GM19035 (cell line): ENCODE measurements around the gene VSTM1.
"Not testable (repeated sequence)": the region's sequence is repeated elsewhere in the genome, so short reads cannot be mapped to it uniquely, and the experiment has no call there.

Experiments
- ATAC-seq: cut with Tn5 transposase; IDR thresholded peaks from one replicate; pipeline ENCODE4 v1.9.1; 2021; ENCODE audit not compliant: unreplicated experiment

The VSTM1 gene, protein sequence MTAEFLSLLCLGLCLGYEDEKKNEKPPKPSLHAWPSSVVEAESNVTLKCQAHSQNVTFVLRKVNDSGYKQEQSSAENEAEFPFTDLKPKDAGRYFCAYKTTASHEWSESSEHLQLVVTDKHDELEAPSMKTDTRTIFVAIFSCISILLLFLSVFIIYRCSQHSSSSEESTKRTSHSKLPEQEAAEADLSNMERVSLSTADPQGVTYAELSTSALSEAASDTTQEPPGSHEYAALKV

DNA sequence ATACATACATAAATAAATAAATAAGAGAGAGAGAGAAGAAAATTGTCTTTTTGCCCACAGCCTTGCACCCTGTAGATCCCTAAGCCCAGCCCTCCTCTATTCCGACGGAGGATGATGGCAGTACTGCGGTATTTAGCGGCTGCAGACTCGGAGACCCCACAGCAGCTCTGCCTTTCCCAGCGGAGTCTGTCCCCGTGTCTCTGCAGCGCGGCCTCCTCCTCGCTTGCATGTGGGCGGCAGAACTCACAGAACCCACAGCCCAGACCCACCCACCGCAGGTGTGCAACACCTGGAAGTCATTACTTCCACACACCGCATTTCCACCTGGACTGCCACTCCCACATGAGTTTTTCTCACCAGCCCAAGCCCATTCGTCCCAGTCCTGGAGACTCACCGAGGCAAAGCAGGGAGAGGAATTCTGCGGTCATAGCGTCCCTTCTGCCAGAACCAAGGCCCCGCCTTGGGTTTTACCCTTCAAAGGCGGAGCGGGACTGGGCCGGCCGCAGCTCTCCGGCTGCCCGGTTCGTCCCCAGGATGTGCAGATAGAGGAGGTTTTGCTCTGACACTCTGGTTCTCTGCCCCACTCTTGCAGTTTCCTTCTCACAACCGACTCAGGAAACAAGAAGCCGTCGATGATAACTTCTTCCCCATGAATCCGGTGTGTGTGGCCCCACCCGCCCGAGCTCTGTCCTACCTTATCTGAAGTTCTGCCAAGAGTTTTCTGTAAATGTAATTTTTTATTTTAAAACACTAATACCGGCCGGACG, at the start of gene VSTM1:
Gene VSTM1, minus strand, starts transcription at position 548 of the 767 bp plus-strand sequence. Its CDS starts 120 bp downstream, at position 428.
- ATAC-seq = no peak

DNA sequence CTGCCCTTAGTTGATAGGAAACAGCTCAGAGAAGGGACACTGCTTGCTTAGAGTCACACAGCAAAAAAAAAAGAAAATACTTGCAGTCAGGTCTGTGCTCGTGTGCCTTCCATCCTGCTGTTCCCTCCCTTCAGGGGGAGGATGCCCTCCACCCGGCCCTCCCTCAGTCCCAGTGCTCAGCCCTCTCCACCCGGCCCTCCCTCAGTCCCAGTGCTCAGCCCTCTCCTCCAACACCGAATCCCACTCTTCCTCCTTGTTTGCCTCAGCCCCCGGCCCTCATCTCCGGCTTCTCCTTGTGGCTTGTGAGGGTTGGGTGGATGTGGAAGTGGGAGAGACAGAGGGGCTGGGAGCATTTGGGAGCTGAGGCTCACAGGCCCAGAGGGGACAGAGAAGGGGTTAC, 46.0 kb upstream of the VSTM1 start:
- ATAC-seq = no peak

DNA sequence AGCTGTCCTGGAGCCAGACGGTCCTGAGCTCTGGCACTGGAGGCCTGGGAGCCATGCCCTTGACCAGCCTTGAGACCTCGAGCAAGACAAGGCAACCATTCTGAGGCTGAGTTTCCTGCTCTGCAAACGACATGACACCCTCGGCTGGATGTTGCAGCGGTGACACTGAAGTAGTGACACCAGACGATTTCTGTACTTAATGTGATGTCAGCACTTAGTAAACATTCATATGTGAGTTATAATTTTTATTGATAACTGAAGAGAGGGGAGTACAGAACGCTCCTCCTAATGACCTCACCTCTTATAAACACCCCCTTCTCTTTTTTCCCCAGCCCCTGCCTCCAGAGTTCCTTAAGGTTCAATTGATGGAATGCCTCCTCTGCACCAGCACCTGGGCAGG, 44.8 kb upstream of the VSTM1 start:
- ATAC-seq = no peak

DNA sequence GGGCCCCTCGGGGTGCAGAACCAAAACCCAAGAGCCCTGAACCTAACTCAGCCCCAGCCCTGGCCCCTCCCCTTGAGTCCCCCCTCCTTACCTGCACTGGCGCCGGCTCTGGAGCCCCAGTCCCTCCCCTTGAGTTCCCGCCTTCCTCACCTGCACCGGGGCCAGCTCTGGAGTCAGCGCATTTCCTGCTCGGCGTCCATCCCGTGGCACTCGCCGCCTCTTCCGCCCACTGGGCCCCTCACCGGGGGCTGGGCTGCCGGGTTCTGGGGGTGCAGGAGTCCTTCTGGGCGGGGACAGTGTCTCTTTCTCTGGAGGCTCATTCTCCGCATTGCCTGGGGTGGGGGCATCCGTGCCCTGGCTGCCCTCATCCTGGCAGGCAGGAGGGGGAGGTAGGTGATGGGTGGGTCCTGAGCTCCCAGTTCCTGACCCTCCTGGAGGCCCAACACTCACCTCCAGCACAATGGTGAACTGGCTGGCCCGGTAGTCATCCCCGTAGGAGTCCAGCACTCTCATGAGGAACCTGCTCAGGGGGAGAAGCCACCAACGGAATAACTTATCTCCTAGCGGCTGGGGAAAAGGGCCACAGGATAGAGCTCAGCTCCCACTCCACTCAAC, 44.3 kb upstream of the VSTM1 start:
- no peak for ATAC-seq

DNA sequence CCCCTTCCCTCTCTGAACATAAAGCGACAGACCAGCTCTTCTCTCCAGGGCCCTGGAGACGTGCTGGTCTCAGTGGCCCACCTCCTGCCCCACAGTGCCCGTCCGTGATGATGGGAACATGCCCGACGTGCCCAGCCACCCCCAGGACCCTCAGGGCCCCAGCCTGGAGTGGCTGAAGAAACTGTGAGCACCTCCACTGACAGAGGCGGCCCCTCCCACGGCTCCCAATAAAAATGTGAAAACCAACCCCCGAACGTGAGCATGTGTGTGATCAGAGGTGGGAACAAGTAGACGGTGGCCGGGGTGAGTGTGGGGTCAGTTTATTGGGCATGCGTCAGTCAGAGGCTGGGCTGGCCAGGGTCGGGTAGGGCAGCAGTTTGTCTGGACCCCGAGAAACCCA, 43.0 kb upstream of the VSTM1 start:
- ATAC-seq = no peak

DNA sequence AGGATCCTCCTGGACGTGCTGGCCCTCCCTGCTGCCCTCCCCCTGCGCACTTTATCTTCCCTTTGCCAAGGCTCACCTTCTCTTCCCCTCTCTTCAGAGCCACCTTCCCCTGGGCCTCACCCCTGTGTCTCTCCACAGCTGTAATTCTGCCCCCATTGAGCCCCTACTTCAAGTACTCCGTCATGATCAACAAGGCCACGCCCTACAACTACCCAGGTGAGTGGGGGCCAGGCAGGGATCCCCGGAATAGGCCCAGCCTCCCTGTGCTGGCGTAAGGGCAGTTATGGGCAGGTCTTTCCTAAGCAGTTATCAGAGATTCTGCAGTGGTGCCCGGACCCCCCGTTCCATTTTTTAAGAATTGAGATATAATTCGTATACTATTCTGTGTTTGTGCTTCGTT, 42.1 kb upstream of the VSTM1 start:
- no peak for ATAC-seq

DNA sequence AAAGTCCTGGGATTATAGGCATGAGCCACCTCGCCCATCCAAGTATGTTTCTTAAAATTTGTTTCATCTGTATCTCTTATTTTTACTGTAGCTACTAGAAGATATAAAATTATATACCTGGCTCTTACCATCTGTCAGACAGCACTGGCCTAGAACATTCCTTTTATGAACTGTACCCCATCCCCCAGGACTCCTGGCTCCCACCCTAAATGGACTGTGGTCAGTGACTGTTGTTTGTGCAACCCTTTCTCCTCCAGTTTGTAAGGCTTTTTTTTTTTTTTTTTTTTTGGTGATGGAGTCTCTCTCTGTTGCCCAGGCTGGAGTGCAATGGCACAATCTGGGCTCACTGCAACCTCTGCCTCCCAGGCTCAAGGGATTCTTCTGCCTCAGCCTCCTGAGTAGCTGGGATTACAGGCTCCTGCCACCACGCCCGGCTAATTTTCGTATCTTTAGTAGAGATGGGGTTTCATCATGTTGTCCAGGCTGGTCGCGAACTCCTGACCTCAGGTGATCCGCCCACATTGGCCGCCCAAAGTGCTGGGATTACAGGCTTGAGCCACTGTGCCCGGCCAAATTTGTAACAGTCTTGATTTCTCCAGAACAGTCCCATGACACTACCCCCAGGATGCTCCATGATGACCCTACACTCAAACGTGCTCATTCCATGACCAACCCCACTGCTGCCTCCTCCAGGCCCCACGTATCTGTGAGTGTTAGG, 41.5 kb upstream of the VSTM1 start:
- ATAC-seq = no peak

DNA sequence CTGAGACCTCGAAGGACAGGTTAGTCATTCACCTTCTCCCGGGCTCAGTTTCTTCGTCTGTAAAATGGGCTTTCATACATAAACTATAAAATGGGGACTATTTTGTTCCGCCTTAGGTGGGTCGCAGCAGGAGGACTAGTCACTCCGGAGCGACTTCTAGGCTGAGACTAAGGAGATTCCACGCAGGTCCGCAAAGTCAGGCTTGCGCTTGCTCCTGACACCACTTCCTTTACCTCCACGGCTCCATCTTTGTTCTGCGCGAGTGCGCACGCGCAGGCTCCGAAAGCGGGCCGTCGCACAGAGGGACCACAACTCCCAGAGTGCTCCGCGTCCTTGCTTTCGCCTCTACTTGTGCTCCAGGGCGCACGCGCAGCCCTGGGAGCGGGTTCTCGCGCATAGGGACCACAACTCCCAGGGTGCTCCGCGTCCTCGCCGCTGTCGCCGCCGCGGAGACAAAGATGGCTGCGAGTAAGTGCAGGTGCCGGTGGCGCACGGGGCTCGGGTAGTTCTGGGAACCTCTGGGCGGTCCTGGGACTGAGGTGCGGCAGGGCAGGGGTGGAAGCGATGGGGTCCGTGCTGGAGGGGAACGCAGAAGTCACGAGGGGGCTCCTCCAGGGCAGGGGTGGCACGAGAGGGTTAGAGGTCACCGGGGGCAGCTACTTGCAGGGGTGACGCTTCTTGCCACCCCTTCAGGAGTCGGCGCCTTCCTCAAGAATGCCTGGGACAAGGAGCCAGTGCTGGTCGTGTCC, 38.9 kb upstream of the VSTM1 start, which contains the start of gene NDUFA3:
Gene NDUFA3, plus strand, starts transcription at position 435 of the 749 bp plus-strand sequence. Its CDS starts 24 bp downstream, at position 459.
- ATAC-seq = peak; percentile 94

DNA sequence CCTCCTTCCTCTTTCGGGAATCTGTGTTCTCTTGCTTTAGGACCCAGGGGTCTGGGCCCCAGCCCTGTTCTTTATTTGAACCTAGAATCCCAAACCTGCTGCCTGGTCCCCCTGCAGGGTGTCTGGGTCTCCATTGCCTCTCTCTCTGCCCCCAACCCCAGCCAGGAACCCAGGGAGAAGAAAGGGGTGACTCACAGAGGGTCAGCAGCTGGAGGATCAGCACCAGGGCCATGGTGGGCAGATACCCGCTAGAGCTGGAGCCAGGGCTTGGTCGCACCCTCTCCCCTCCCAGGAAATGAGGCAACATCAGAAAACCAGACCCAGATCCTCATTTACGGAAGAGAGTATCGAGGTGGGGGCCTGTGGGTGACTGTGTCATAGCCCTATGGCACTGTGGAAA, 36.9 kb upstream of the VSTM1 start, which contains the start of gene OSCAR:
Gene OSCAR, minus strand, starts transcription at position 243 of the 400 bp plus-strand sequence. Its CDS starts 11 bp downstream, at position 232.
- ATAC-seq = no peak

DNA sequence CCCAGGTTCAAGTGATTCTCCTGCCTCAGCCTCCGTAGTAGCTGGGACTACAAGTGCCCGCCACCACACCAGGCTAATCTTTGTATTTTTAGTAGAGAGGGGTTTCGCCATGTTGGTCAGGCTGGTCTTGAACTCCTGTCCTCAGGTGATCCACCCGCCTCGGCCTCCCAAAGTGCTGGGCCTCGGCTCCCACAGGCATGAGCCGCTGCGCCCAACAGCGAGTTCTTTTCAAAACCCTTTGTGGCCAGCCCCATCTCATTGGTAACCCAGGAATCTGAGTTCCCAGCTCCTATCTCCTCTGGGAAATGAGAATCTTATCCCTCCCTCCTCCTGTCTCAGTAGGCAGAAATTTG, 36.2 kb upstream of the VSTM1 start:
- ATAC-seq = not testable (repeated sequence)

DNA sequence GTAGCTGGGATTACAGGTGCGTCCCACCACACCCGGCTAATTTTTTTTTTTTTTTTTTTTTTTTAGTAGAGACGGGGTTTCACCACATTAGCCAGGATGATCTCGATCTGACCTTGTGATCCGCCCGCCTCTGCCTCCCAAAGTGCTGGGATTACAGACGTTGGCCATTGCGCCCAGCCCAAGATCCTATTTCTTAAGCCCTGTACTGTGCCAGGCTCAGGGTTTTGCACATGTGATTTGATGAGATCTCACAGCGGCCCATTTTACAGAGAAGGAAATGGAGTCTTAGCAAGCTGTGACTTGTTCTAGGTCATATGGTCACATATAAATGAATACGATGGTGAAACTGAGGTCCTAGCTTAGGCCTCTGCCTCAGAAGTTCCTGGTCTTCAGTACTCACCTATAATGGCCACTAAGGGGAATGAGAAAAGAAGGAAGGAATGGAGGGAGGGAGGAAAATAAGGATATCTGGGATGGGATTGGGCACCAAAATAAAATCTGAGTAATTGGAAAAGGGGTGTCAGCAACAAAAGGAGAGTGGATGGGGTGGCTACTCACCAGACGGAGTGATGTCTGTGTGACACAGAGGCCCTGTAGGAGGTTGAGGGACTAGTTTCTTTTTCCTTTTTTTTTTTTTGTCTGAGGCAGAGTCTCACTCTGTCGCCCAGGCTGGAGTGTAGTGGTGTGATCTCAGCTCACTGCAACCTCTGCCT, 35.6 kb upstream of the VSTM1 start:
- ATAC-seq = no peak

DNA sequence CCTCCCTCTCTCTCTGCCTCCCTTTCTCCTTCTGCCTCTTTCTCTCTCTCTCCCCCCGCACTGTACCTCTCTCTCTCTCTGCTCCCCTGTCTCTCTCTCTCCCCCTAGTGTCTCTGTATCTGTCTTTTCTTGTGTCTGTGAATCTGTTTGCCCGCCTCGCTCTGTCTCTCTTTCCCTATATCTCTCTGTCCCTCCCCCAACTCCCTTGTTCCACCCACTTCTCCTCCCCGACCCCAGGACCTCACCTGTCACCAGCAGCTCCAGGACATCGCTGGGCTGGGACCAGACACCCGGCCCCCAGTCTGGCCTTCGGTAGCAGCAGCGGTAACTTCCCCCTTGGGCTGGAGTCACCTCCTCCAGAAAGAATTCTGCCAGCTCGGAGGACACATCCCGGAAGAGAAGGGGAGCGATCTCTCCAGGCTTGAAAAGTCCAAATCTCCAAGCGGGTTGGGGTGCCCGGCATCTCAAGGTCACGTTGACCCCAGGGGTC, 33.0 kb upstream of the VSTM1 start:
- ATAC-seq = no peak

DNA sequence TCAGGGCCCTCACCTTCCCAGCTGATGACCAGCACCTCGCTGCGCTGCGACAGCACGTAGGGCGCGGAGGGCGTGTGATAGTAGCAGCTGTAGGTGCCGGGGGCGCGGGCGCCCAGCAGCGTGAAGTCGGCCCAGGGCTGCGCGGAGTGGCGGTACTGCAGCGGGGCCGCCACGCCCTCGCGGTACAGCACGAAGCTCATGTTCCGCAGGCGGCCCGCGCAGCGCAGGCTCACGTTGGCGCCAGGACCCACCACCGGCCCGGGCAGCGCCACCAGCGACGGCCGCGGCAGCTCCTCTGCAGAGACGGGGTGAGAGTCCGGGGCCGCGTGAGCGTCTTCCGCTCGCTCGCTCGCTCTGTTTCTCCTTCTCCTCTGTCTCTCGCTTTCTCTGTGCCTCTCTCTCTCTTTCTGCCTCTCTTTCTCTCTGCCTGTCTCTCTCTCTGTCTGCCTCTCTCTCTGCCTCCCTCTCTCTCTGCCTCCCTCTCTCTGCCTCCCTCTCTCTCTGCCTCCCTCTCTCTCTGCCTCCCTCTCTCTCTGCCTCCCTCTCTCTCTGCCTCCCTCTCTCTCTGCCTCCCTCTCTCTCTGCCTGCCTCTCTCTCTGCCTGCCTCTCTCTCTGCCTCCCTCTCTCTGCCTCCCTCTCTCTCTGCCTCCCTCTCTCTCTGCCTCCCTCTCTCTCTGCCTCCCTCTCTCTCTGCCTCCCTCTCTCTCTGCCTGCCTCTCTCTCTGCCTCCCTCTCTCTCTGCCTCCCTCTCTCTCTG, 32.3 kb upstream of the VSTM1 start:
- ATAC-seq = not testable (repeated sequence)

DNA sequence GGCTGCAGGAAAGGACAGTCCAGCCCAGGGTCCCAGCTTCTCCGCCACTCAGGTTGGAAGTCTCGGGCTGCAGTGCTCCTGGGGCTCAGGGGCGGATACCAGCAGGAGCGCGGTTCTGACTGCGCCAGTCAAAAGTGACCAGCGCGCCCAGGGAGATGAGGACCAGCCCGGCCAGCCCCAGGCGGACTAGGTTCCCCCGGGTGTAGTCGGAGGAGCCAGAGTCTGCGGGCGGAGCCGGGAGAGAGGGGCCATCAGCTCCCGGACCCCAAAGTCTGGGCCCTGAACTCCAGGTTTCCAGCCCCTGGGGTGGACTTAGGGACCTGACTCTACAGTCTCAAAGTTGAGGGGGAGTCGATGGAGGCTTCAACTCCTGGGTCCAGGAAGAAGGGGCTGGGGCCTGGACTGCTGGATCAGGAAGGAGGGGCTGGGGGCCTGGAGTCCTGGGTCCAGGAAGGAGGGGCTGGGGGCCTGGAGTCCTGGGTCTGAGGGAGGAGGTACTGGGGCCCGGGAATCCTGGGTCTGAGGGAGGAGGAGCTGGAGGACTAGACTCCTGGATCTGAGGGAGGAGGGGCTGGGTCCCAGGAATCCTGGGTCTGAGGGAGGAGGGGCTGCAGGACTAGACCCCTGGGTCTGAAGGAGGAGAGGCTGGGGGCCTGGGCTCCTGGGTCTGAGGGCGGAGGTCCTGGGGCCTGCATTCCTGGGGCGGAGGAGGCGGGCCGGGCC, 31.6 kb upstream of the VSTM1 start:
- no peak for ATAC-seq

DNA sequence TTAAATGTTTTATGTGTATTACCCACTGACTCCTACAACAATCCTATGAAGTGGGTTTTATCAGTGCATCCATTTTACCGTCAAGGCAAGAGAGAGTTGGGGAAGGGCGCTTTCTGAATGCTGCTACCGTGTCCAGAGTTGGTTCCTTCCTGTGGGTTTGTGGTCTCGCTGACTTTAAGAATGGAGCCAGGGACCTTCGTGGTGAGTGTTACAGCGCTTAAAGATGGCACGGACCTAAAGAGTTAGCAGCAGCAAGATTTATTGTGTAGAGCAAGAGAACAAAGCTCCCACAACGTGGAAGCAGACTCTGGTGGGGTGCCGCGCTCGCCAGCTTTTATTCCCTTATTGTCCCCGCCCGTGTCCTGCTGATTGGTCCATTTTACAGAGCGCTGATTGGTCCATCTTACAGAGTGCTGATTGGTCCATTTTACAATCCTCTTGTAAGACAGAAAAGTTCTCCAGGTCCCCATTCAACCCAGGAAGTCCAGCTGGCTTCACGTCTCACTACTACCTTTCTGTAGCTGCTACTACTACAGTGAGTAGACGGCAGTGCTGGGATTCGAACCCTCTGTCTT, 30.8 kb upstream of the VSTM1 start:
- no peak for ATAC-seq

DNA sequence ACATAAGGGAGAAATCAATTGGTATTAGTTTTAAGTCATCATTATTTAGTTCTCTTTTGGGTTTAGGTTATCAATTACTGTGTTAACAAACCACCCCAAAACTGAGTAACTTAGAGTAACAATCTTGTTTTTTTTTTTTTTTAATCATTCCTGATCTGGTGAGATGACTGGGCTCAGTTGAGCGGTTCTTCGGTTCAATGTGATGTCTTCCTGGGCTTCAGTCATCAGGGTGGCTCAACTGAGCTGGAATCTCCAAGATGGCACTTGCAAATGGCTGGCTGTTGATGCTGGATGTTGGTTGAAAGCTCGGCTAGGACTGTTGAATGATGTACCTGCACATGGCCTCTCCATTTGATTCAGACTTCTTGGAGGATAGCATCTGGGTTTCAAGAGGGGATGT, 20.7 kb upstream of the VSTM1 start:
- no peak for ATAC-seq

DNA sequence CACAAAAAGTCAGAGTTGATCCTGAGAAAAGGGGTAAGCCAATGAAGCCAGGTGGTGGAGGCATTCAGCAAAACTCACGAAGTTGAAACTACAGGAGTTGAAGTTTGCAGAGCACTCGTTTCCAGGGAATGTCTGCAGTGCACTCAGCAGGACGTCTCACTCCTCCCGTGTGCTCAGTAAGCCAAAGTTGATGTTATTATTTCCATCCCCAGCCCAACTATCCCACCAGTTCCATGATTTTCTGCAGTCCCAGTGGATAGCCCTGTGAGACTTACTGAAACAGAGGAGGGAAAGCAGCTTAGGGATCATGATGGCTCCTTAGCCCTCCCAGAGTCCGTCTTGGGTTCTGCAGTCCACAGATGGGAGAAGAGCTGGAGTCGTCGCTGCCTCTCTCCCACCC, 17.3 kb upstream of the VSTM1 start, which contains the start of gene TARM1:
Gene TARM1, minus strand, starts transcription at position 334 of the 400 bp plus-strand sequence. Its CDS starts 25 bp downstream, at position 309.
- no peak for ATAC-seq

DNA sequence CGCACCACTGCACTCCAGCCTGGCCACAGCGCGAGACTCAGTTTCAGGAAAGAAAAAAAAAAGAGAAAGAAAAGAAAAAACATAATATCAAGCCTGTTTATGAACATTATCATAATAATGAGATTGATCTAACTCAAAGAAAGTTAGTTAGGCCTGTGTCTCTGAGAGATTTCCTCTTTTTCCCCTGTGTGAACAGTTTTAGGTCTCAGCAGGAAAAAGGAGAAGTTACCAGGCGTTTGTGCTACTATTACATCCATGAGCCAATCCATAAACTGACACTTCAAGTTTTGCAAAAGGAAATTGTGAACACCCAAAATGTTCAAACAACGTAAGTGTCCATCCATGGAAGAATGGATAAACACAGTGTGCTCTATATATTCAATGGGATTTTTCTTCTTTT, 13.6 kb upstream of the VSTM1 start:
- ATAC-seq = no peak
